H7 (cell line): Measurements from ENCODE around the gene NF2. TPM values are rescaled to one million over a fixed set of nuclear protein-coding genes. Genes with fewer than 3 reads are reported as not detected.

Experiments
- DNase-seq: peaks from one replicate; pipeline ENCODE4 v3.0.0; 2012
- H3K27me3 ChIP-seq: 2 replicates; pipeline ENCODE4 v1.6.0; 2011; ENCODE audit warnings: mild to moderate bottlenecking, low read length; ENCODE audit not compliant: control insufficient read depth, insufficient read depth
- H3K36me3 ChIP-seq: replicated peaks from 2 replicates; pipeline ENCODE4 v1.5.1; 2011; ENCODE audit warnings: low read length; ENCODE audit not compliant: control insufficient read depth, insufficient read depth
- H3K4me3 ChIP-seq: 2 replicates; pipeline ENCODE4 v1.5.1; 2011; ENCODE audit warnings: low read depth, mild to moderate bottlenecking, control low read depth, low read length, moderate library complexity; ENCODE audit not compliant: insufficient read depth
- total RNA-seq: library from RNA; depleted of rRNA; stranded (reverse); fragments of >200 nt; shearing (Covaris generic); gene quantifications from 2 replicates; pipeline ENCODE4 v1.2.3, GENCODE V29; 2014

Gene NF2
- total RNA-seq, 1 experiment from 2014 or later: 52.0 TPM

- no peaks in the 10 kb centered on the region for H3K36me3 ChIP-seq
- no peak overlapping the region for H3K4me3 ChIP-seq
- H3K27me3 ChIP-seq: peaks cover 12% of the 10 kb centered on the region
- peak; percentile 76 for DNase-seq
Observed at GRCh38 chr22:29704528-29705285, 101.3 kb downstream of the NF2 start.

GRCh38 chr22:29705651-29706050, 102.2 kb downstream of the NF2 start:
- no peaks in the 10 kb centered on the region for H3K36me3 ChIP-seq
- no peak overlapping the region for H3K4me3 ChIP-seq
- peak; percentile 38 for DNase-seq
- peaks cover 12% of the 10 kb centered on the region for H3K27me3 ChIP-seq

- H3K4me3 ChIP-seq: no peak overlapping the region
- no peaks in the 10 kb centered on the region for H3K36me3 ChIP-seq
- peaks cover 12% of the 10 kb centered on the region for H3K27me3 ChIP-seq
- peak; percentile 82 for DNase-seq
Observed at GRCh38 chr22:29706486-29706885, 103.1 kb downstream of the NF2 start.

- Histone ChIP-seq H3K4me3 (no peak overlapping the region), H3K36me3 (no peaks in the 10 kb centered on the region), H3K27me3 (peaks cover 12% of the 10 kb centered on the region)
- peak; percentile 48 for DNase-seq
Observed at GRCh38 chr22:29707010-29707409, 103.6 kb downstream of the NF2 start.

GRCh38 chr22:29707471-29707870, 104.0 kb downstream of the NF2 start:
- H3K4me3 ChIP-seq: no peak overlapping the region
- no peaks in the 10 kb centered on the region for H3K36me3 ChIP-seq
- no peak for DNase-seq
- peaks cover 9% of the 10 kb centered on the region for H3K27me3 ChIP-seq

GRCh38 chr22:29710193-29710592, 106.8 kb downstream of the NF2 start:
- no peak for DNase-seq

GRCh38 chr22:29710922-29711593, 107.6 kb downstream of the NF2 start:
- no peaks in the 10 kb centered on the region for H3K27me3 ChIP-seq
- no peak for DNase-seq
- H3K36me3 ChIP-seq: no peaks in the 10 kb centered on the region

More at GRCh38 chr22:29710193-29710592, 106.8 kb downstream of the NF2 start:
- no peaks in the 10 kb centered on the region for H3K27me3 ChIP-seq
- H3K36me3 ChIP-seq: no peaks in the 10 kb centered on the region
- H3K4me3 ChIP-seq: no peak overlapping the region

GRCh38 chr22:29712119-29712518, 108.7 kb downstream of the NF2 start:
- H3K27me3 ChIP-seq: no peaks in the 10 kb centered on the region; the same call in 1 of the 2 replicates
- no peak overlapping the region for H3K4me3 ChIP-seq
- DNase-seq: no peak
- no peaks in the 10 kb centered on the region for H3K36me3 ChIP-seq

More at GRCh38 chr22:29710922-29711593, 107.6 kb downstream of the NF2 start:
- H3K4me3 ChIP-seq: no peak overlapping the region

GRCh38 chr22:29713156-29713727, 109.8 kb downstream of the NF2 start:
- H3K27me3 ChIP-seq: peaks cover 2% of the 10 kb centered on the region
- H3K4me3 ChIP-seq: no peak overlapping the region
- DNase-seq: no peak
- no peaks in the 10 kb centered on the region for H3K36me3 ChIP-seq

GRCh38 chr22:29715240-29715639, 111.8 kb downstream of the NF2 start:
- no peaks in the 10 kb centered on the region for H3K36me3 ChIP-seq
- no peak overlapping the region for H3K4me3 ChIP-seq
- H3K27me3 ChIP-seq: peaks cover 19% of the 10 kb centered on the region
- DNase-seq: no peak

- H3K4me3 ChIP-seq: no peak overlapping the region
- peaks cover 23% of the 10 kb centered on the region for H3K27me3 ChIP-seq
- H3K36me3 ChIP-seq: no peaks in the 10 kb centered on the region
- DNase-seq: no peak
Observed at GRCh38 chr22:29715705-29716104, 112.3 kb downstream of the NF2 start.

GRCh38 chr22:29716814-29717545, 113.5 kb downstream of the NF2 start:
- DNase-seq: peak; percentile 94
- Histone ChIP-seq H3K27me3 (peaks cover 36% of the 10 kb centered on the region), H3K4me3 (no peak overlapping the region), H3K36me3 (no peaks in the 10 kb centered on the region)

- H3K4me3 ChIP-seq: no peak overlapping the region
- H3K27me3 ChIP-seq: peaks cover 43% of the 10 kb centered on the region
- no peak for DNase-seq
- H3K36me3 ChIP-seq: no peaks in the 10 kb centered on the region
Observed at GRCh38 chr22:29717789-29718188, 114.4 kb downstream of the NF2 start.
